Measurements from ENCODE around the gene MAPRE2. TPM values are rescaled to one million over a fixed set of nuclear protein-coding genes. Genes with fewer than 3 reads are reported as not detected.
"Not testable (repeated sequence)": the region's sequence is repeated elsewhere in the genome, so short reads cannot be mapped to it uniquely, and the experiment has no call there.

MAPRE2 gene
- total RNA-seq, 6 donors from 2014 or later = 21.2 to 35.5 (median 27.8) TPM

DNA sequence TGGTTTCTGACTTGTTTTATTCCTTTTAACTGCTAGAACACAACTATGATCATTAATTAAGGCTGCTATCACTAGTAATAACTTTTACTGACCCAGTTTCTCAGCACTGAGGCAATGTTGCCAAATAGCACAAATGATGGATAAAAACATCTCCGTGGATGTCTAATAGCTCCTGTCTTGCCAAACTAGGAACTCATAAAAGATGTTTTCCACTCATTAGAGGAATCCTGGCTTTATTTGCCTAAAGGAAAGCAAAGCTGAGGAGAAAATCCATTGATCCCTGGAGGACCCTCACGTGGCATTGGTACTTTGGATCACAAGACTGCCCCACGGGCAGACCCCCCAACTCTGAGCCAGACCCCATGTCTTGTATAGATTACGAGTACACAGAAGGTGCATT is 103.5 kb downstream of the MAPRE2 start:
- Histone ChIP-seq H3K4me3 (no peak overlapping the region), H3K27me3 (no peaks in the 10 kb centered on the region), H3K4me1 (peaks cover 0 to 8% (median 0%) of the 10 kb centered on the region in 4 donors), H3K9me3 (no peaks in the 10 kb centered on the region), H3K27ac (no peak overlapping the region), H3K36me3 (peaks cover 0 to 21% (median 5%) of the 10 kb centered on the region in 4 donors)
- TF ChIP-seq POLR2AphosphoS5 (IDR thresholded peaks at IDR 0.05) (no peak), POLR2A (IDR thresholded peaks at IDR 0.05) (no peak), EP300 (IDR thresholded peaks at IDR 0.05) (no peak)
- TF ChIP-seq, protein P1, sequence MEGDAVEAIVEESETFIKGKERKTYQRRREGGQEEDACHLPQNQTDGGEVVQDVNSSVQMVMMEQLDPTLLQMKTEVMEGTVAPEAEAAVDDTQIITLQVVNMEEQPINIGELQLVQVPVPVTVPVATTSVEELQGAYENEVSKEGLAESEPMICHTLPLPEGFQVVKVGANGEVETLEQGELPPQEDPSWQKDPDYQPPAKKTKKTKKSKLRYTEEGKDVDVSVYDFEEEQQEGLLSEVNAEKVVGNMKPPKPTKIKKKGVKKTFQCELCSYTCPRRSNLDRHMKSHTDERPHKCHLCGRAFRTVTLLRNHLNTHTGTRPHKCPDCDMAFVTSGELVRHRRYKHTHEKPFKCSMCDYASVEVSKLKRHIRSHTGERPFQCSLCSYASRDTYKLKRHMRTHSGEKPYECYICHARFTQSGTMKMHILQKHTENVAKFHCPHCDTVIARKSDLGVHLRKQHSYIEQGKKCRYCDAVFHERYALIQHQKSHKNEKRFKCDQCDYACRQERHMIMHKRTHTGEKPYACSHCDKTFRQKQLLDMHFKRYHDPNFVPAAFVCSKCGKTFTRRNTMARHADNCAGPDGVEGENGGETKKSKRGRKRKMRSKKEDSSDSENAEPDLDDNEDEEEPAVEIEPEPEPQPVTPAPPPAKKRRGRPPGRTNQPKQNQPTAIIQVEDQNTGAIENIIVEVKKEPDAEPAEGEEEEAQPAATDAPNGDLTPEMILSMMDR (IDR thresholded peaks at IDR 0.05) = no peak
- ATAC-seq (ENCODE audit: low FRiP score in 2 of 2) (no peak), DNase-seq (no peak)
- whole genome bisulfite sequencing, 2 donors = 77 to 88% methylated on average over 4 of the region's 4 CpGs

DNA sequence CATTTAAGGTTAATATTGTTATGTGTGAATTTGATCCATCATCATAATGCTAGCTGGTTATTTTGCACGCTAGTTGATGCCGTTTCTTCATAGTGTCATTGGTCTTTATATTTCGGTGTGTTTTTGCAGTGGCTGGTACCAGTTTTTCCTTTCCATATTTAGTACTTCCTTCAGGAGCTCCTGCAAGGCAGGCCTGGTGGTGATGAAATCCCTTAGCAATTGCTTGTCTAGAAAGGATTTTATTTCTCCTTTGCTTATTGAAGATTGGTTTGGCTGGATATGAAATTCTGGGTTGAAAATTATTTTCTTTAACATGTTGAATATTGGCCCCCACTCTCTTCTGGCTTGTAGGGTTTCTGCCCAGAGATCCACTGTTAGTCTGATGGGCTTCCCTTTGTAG is 109.0 kb downstream of the MAPRE2 start:
- not testable (repeated sequence) for H3K4me3 ChIP-seq; H3K36me3 ChIP-seq; H3K27ac ChIP-seq; ATAC-seq (ENCODE audit: low FRiP score in 2 of 2); H3K27me3 ChIP-seq; H3K9me3 ChIP-seq; DNase-seq; H3K4me1 ChIP-seq
- 85 to 96% methylated on average over 3 of the region's 3 CpGs for whole genome bisulfite sequencing, 2 donors

DNA sequence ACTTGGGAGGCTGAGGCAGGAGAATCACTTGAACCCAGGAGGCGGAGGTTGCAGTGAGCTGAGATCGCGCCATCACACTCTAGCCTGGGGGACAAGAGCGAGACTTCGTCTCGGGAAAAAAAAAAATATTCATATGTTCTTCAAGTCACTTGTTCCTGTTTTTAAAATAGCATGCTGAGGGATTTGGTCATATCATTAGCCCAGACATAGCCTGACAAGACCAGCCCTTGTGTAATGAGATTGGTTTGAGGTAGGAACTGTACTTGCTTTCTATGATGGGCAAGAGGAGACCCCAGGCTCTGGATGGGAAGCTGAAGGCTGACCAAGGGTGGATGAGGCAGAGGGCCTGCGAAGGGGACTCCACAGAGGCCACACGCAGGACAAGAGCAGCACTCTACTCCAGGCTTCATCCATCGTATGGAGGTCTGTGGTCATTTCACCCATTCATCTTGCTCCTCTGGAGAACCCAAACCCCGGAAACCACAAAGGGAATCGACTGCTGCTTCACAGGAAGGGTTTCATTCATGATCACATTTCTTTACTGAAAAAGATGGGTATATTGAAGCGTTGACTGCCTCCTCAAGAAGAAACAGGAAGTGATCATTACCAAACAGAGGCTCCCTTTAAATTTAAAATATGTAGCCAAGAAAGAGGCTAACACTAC is 112.5 kb downstream of the MAPRE2 start:
- peak; percentile 12 to 59 for ATAC-seq (ENCODE audit: low FRiP score in 2 of 2)
- no peak for DNase-seq
- TF ChIP-seq POLR2A (IDR thresholded peaks at IDR 0.05) = no peak
- TF ChIP-seq, protein P1 (IDR thresholded peaks at IDR 0.05) = no peak
- no peak for TF ChIP-seq POLR2AphosphoS5 (IDR thresholded peaks at IDR 0.05)
- TF ChIP-seq EP300 (IDR thresholded peaks at IDR 0.05) = no peak
- Histone ChIP-seq H3K36me3 (no peaks in the 10 kb centered on the region), H3K27ac (no peak overlapping the region), H3K27me3 (no peaks in the 10 kb centered on the region), H3K9me3 (no peaks in the 10 kb centered on the region), H3K4me1 (peaks cover 0 to 5% (median 0%) of the 10 kb centered on the region in 4 donors), H3K4me3 (no peak overlapping the region)
- WGBS, 2 donors = 69 to 78% methylated on average over 10 to 12 of the region's 12 CpGs

DNA sequence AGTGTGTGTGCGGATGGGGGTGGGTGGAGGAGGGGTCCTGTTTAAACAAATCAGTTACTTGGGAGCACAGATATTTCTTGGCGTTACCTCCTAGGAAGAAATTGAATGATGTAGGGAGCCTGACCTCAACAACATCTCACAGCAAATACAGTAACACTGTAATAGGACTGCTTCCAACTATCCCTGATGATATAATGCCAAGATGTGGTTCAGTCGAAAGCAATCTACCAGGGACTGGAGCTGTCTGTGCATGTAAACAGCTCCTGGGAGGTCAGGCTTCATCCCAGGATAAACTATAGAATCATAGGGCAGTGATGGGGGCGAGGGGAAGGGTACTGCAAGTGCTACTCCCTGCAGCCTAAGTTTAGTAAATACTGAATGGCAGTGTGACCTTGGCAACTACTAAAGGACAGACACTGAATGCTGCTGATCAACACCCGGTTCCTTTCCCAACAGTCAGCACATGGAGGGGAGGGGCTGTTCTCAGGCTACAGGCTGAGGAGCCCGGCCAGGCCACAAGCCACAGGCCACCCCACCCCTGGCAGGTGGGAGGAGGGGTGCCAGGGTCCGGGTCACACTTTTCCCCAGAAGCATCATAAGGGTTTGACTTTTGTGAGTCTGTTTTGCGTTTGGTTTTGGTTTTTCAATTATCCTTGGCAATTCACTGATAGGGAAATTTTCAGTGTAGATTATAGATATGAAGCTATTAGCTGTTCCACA is 114.3 kb downstream of the MAPRE2 start:
- Histone ChIP-seq H3K4me3 (no peak overlapping the region), H3K36me3 (no peaks in the 10 kb centered on the region), H3K27ac (no peak overlapping the region), H3K27me3 (no peaks in the 10 kb centered on the region), H3K9me3 (no peaks in the 10 kb centered on the region), H3K4me1 (peaks cover 0 to 5% (median 0%) of the 10 kb centered on the region in 4 donors)
- DNase-seq (peak in 1 of 2 donors; percentile 36), ATAC-seq (ENCODE audit: low FRiP score in 2 of 2) (no peak)
- WGBS, 2 donors = 31 to 42% methylated on average over 4 to 8 of the region's 8 CpGs
- no peak for TF ChIP-seq POLR2AphosphoS5 (IDR thresholded peaks at IDR 0.05)
- TF ChIP-seq, protein P1 (IDR thresholded peaks at IDR 0.05) = no peak
- no peak for TF ChIP-seq EP300 (IDR thresholded peaks at IDR 0.05)
- TF ChIP-seq POLR2A (IDR thresholded peaks at IDR 0.05) = no peak

DNA sequence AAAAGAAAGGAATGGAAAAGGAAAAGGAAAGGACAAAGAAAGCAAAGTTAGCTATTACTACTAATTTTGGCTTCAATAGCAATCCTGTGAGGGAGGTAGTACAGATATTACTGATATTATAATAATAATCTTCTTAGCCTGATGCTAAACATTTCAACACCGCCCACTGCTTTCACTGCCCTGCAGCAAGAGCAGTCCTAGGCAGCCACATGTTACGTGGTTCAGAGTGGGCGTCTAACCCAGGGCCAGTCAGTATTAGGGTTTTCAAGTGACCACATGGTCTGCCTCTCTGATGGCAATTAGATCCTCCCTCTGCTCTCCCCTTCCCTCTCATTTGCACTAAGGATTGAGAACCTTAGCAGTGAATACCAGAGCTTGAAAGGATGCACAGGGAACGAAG is 116.0 kb downstream of the MAPRE2 start:
- no peaks in the 10 kb centered on the region for H3K36me3 ChIP-seq
- no peak overlapping the region for H3K4me3 ChIP-seq
- no peaks in the 10 kb centered on the region for H3K27me3 ChIP-seq
- no peak overlapping the region for H3K27ac ChIP-seq
- no peaks in the 10 kb centered on the region for H3K9me3 ChIP-seq
- ATAC-seq (ENCODE audit: low FRiP score in 2 of 2) = no peak
- no peak for DNase-seq
- WGBS, 2 donors = 91 to 93% methylated on average over 4 of the region's 4 CpGs
- TF ChIP-seq, protein P1 (IDR thresholded peaks at IDR 0.05) = no peak
- TF ChIP-seq POLR2A (IDR thresholded peaks at IDR 0.05) = no peak
- no peak for TF ChIP-seq POLR2AphosphoS5 (IDR thresholded peaks at IDR 0.05)
- no peak for TF ChIP-seq EP300 (IDR thresholded peaks at IDR 0.05)
- H3K4me1 ChIP-seq = peaks cover 0 to 5% (median 0%) of the 10 kb centered on the region in 4 donors

Data from upper lobe of left lung (tissue), 6 donors.